Hepatocyte (in vitro differentiated cells): ENCODE data around the gene CFAP68. TPM values are rescaled to one million over a fixed set of nuclear protein-coding genes. Genes with fewer than 3 reads are reported as not detected.

Experiments
- DNase-seq: peaks from one replicate; pipeline ENCODE4 v3.0.0-alpha.2; 2016; ENCODE audit warnings: low spot score
- H2AFZ ChIP-seq: fragments of 200-600 bp; sonication (generic); 2 replicates; pipeline ENCODE4 v1.6.0; 2016; ENCODE audit warnings: antibody characterized with exemption, mild to moderate bottlenecking
- H3K27ac ChIP-seq: fragments of 200-600 bp; sonication (generic); 2 replicates; pipeline ENCODE4 v1.5.1; 2016; ENCODE audit warnings: mild to moderate bottlenecking
- H3K27me3 ChIP-seq: fragments of 200-600 bp; sonication (generic); 2 replicates; pipeline ENCODE4 v1.6.1; 2016
- H3K36me3 ChIP-seq: fragments of 200-600 bp; sonication (generic); replicated peaks from 2 replicates; pipeline ENCODE4 v1.5.1; 2016; ENCODE audit warnings: low read depth; ENCODE audit not compliant: insufficient read depth
- H3K4me1 ChIP-seq: fragments of 200-600 bp; sonication (generic); 2 replicates; pipeline ENCODE4 v1.5.1; 2016; ENCODE audit warnings: mild to moderate bottlenecking, moderate library complexity; ENCODE audit not compliant: insufficient read depth
- H3K4me2 ChIP-seq: fragments of 200-600 bp; sonication (generic); 2 replicates; pipeline ENCODE4 v1.6.0; 2016
- H3K4me3 ChIP-seq: fragments of 200-600 bp; sonication (generic); 2 replicates; pipeline ENCODE4 v1.5.1; 2016; ENCODE audit warnings: mild to moderate bottlenecking
- H3K79me2 ChIP-seq: fragments of 200-600 bp; sonication (generic); 2 replicates; pipeline ENCODE4 v1.6.0; 2017; ENCODE audit warnings: mild to moderate bottlenecking
- H3K9me2 ChIP-seq: fragments of 200-600 bp; sonication (generic); replicated peaks from 2 replicates; pipeline ENCODE4 v1.6.0; 2017; ENCODE audit warnings: mild to moderate bottlenecking; ENCODE audit not compliant: insufficient read depth
- H3K9me3 ChIP-seq: fragments of 200-600 bp; sonication (generic); 2 replicates; pipeline ENCODE4 v1.5.1; 2016; ENCODE audit warnings: low read depth, mild to moderate bottlenecking
- H4K20me1 ChIP-seq: fragments of 200-600 bp; sonication (generic); 2 replicates; pipeline ENCODE4 v1.6.0; 2016; ENCODE audit warnings: mild to moderate bottlenecking; ENCODE audit not compliant: insufficient read depth, poor library complexity, severe bottlenecking
- EZH2 ChIP-seq: fragments of 200-600 bp; sonication (generic); IDR thresholded peaks from 2 replicates; pipeline ENCODE4 v1.6.1; 2016; ENCODE audit warnings: antibody characterized with exemption, mild to moderate bottlenecking, borderline replicate concordance
- EZH2phosphoT487 ChIP-seq: fragments of 200-600 bp; sonication (generic); IDR thresholded peaks from one replicate; pipeline ENCODE4 v1.6.1; 2018; ENCODE audit warnings: antibody characterized with exemption, mild to moderate bottlenecking, low read depth, moderate library complexity; ENCODE audit not compliant: unreplicated experiment, severe bottlenecking
- WGBS: methylation state at CpG from one replicate; pipeline ENCODE4 v1.1.6; 2016; ENCODE audit warnings: low lambda C conversion rate; ENCODE audit errors: missing lambda C conversion rate; 5-methylcytosine and 5-hydroxymethylcytosine counted together
- polyA plus RNA-seq: library from polyadenylated mRNA; unstranded; fragments of >200 nt; fragmentation: Nextera tagmentation; extraction: Ambion mirVana; gene quantifications from 2 replicates; pipeline ENCODE4 v1.2.1, GENCODE V29; 2016
- total RNA-seq: library from RNA; depleted of rRNA; stranded (reverse); fragments of >200 nt; gene quantifications from 2 replicates; pipeline ENCODE4 v1.2.3, GENCODE V29; 2014
- TF ChIP-seq, protein P1 (sequence below): fragments of 200-600 bp; sonication (generic); IDR thresholded peaks from 2 replicates; pipeline ENCODE4 v1.5.1; 2016; ENCODE audit warnings: antibody characterized with exemption, mild to moderate bottlenecking; ENCODE audit not compliant: poor library complexity

The CFAP68 gene
- 21.1 and 24.6 TPM in 2 replicates for total RNA-seq
- polyA plus RNA-seq, result 19.9 and 21.8 TPM in 2 replicates

- no peaks in the 10 kb centered on the region for H3K27me3 ChIP-seq
- peak; percentile 99 for DNase-seq
- peak within 1 kb of the TSS; percentile 31 for H3K4me3 ChIP-seq
- H3K79me2 ChIP-seq, result no peaks in the 10 kb centered on the region
- H3K36me3 ChIP-seq, result no peaks in the 10 kb centered on the region
- peak within 1 kb of the TSS; percentile 97 for H3K27ac ChIP-seq
- TF ChIP-seq, protein P1, sequence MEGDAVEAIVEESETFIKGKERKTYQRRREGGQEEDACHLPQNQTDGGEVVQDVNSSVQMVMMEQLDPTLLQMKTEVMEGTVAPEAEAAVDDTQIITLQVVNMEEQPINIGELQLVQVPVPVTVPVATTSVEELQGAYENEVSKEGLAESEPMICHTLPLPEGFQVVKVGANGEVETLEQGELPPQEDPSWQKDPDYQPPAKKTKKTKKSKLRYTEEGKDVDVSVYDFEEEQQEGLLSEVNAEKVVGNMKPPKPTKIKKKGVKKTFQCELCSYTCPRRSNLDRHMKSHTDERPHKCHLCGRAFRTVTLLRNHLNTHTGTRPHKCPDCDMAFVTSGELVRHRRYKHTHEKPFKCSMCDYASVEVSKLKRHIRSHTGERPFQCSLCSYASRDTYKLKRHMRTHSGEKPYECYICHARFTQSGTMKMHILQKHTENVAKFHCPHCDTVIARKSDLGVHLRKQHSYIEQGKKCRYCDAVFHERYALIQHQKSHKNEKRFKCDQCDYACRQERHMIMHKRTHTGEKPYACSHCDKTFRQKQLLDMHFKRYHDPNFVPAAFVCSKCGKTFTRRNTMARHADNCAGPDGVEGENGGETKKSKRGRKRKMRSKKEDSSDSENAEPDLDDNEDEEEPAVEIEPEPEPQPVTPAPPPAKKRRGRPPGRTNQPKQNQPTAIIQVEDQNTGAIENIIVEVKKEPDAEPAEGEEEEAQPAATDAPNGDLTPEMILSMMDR, result peak; percentile 99
- no peak for TF ChIP-seq EZH2
- no peaks in the 10 kb centered on the region for H3K9me3 ChIP-seq
- H3K4me1 ChIP-seq, result no peaks in the 10 kb centered on the region
- no peaks in the 10 kb centered on the region for H4K20me1 ChIP-seq
- peak within 1 kb of the TSS; percentile 81 for H2AFZ ChIP-seq
- H3K4me2 ChIP-seq, result peak within 1 kb of the TSS; percentile 81
- no peaks in the 10 kb centered on the region for H3K9me2 ChIP-seq
- 2% methylated on average over 51 of the region's 55 CpGs for WGBS
Measured at GRCh38 chr11:111878849-111879636, at the start of gene CFAP68, which contains the start of gene FDXACB1. Gene CFAP68, plus strand, starts transcription at chr11:111879541. Its CDS starts 20 bp downstream, at chr11:111879561. Gene FDXACB1, minus strand, starts transcription at chr11:111879165. Its CDS starts 33 bp downstream, at chr11:111879132.

GRCh38 chr11:111833524-111833923, 45.8 kb upstream of the CFAP68 start:
- Histone ChIP-seq H3K4me1 (peaks cover 32% of the 10 kb centered on the region), H2AFZ (no peak overlapping the region), H3K79me2 (no peaks in the 10 kb centered on the region), H3K27ac (peak overlapping the region; percentile 34), H4K20me1 (no peaks in the 10 kb centered on the region), H3K4me2 (no peak overlapping the region), H3K4me3 (no peak overlapping the region), H3K27me3 (no peaks in the 10 kb centered on the region), H3K9me2 (no peaks in the 10 kb centered on the region), H3K36me3 (no peaks in the 10 kb centered on the region), H3K9me3 (no peaks in the 10 kb centered on the region)
- DNase-seq, result no peak
- 89% methylated on average over 4 of the region's 4 CpGs for WGBS
- no peak for TF ChIP-seq EZH2
- TF ChIP-seq EZH2phosphoT487, result no peak
- TF ChIP-seq, protein P1, result peak; percentile 24

- H3K79me2 ChIP-seq, result no peaks in the 10 kb centered on the region
- no peaks in the 10 kb centered on the region for H3K9me3 ChIP-seq
- H3K9me2 ChIP-seq, result no peaks in the 10 kb centered on the region
- H4K20me1 ChIP-seq, result no peaks in the 10 kb centered on the region
- 55% methylated on average over 3 of the region's 3 CpGs for WGBS
- no peak for DNase-seq
- no peak overlapping the region for H2AFZ ChIP-seq
- no peaks in the 10 kb centered on the region for H3K36me3 ChIP-seq
- no peaks in the 10 kb centered on the region for H3K27me3 ChIP-seq
- no peak for TF ChIP-seq EZH2
- TF ChIP-seq EZH2phosphoT487, result no peak
- TF ChIP-seq, protein P1, result no peak
- peak overlapping the region; percentile 11 for H3K4me2 ChIP-seq
- H3K4me1 ChIP-seq, result peaks cover 32% of the 10 kb centered on the region
- peak overlapping the region; percentile 34 for H3K27ac ChIP-seq
- H3K4me3 ChIP-seq, result no peak overlapping the region
Measured at GRCh38 chr11:111834432-111835163, 44.7 kb upstream of the CFAP68 start.
